Measurements from ENCODE around the gene NIP7.

GRCh38 chr16:69366431-69366830 lies 26.9 kb downstream of the NIP7 start:
- TF ChIP-seq CTCF (IDR thresholded peaks at IDR 0.05) (no peak), EZH2phosphoT487 (IDR thresholded peaks at IDR 0.05) (no peak)

All from neural progenitor cell (in vitro differentiated cells).